ENCODE results near the gene GOLT1A.
A peak's percentile ranks its signal among the peaks of the same experiment; 100 is the strongest.

The GOLT1A gene

DNA sequence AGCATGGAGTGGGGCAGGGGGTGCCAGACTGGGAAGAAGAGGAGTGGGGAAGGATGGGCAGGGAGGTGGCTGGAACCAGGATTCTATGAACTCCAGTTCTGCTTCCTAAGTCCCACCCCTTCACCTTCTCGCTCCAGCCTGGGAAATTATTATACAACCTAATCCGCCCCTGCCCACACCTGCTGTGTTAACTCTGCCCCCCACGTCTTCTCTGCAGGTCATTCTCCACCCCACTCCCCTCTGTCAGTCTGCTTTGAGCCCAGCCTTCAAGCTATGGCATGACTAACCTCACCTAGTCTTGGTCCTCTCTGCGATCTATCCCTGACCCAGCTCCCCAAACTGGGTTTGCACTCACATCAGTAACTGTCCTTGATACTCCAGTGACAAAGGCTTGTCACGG, 46.0 kb upstream of the GOLT1A start:
- TF ChIP-seq, protein P1, sequence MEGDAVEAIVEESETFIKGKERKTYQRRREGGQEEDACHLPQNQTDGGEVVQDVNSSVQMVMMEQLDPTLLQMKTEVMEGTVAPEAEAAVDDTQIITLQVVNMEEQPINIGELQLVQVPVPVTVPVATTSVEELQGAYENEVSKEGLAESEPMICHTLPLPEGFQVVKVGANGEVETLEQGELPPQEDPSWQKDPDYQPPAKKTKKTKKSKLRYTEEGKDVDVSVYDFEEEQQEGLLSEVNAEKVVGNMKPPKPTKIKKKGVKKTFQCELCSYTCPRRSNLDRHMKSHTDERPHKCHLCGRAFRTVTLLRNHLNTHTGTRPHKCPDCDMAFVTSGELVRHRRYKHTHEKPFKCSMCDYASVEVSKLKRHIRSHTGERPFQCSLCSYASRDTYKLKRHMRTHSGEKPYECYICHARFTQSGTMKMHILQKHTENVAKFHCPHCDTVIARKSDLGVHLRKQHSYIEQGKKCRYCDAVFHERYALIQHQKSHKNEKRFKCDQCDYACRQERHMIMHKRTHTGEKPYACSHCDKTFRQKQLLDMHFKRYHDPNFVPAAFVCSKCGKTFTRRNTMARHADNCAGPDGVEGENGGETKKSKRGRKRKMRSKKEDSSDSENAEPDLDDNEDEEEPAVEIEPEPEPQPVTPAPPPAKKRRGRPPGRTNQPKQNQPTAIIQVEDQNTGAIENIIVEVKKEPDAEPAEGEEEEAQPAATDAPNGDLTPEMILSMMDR (IDR thresholded peaks at IDR 0.05; ENCODE audit: low read depth, low read length): no peak
- no peak overlapping the region for H3K4me3 ChIP-seq (ENCODE audit: low read depth, low read length)

DNA sequence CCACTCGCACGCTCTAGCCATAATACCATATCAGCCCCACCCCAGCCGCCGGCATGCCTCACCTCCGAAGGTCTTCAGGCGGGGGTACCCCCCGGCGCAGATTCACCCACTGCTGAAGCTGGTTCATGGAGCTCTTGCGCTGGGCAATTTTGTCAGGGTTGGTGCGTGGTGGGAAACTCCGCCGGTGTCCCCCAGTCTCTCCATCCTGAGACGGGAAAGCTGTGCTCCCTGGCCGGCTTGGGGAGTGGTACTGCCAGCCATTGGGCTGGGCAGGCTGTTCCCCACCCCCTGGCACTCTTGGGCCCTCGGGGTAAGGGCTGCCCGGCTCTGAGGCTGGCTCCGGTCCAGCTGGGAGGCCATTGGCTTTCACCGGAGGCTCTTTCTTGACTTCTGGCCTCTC, 45.4 kb upstream of the GOLT1A start:
- H3K4me3 ChIP-seq (ENCODE audit: low read depth, low read length): no peak overlapping the region
- TF ChIP-seq, protein P1 (IDR thresholded peaks at IDR 0.05; ENCODE audit: low read depth, low read length): no peak

GRCh38 chr1:204258213-204259115, 44.7 kb upstream of the GOLT1A start:
- TF ChIP-seq, protein P1 (IDR thresholded peaks at IDR 0.05; ENCODE audit: low read depth, low read length): peak; percentile 91
- no peak overlapping the region for H3K4me3 ChIP-seq (ENCODE audit: low read depth, low read length)

GRCh38 chr1:204257446-204257845, 43.7 kb upstream of the GOLT1A start:
- no peak overlapping the region for H3K4me3 ChIP-seq (ENCODE audit: low read depth, low read length)
- TF ChIP-seq, protein P1 (IDR thresholded peaks at IDR 0.05; ENCODE audit: low read depth, low read length): no peak

DNA sequence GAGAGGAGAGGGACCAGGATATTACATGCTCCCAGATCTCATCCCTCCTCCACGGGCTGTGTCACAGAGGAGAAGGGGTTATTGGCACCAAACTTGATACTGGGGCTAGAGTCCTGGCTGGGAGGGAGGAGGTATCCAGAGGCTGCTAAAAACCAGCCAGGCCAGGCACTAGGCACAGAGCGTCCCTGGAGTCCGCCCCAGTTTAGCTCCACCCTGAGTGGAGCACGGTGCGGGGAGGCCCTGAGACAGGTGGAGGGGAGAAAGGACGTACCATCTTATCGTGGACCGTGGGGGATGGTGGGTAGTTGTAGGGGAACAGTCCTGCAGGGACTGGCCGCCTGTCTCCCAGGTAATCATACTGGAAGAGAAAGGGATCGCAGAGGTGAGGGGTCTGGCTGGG, 42.7 kb upstream of the GOLT1A start:
- no peak overlapping the region for H3K4me3 ChIP-seq (ENCODE audit: low read depth, low read length)
- TF ChIP-seq, protein P1 (IDR thresholded peaks at IDR 0.05; ENCODE audit: low read depth, low read length): no peak

GRCh38 chr1:204255966-204256365, 42.2 kb upstream of the GOLT1A start:
- H3K4me3 ChIP-seq (ENCODE audit: low read depth, low read length): no peak overlapping the region
- TF ChIP-seq, protein P1 (IDR thresholded peaks at IDR 0.05; ENCODE audit: low read depth, low read length): no peak

- H3K4me3 ChIP-seq (ENCODE audit: low read depth, low read length): no peak overlapping the region
Measured at GRCh38 chr1:204255225-204255624, 41.4 kb upstream of the GOLT1A start.

More at GRCh38 chr1:204255225-204255624, 41.4 kb upstream of the GOLT1A start:
- TF ChIP-seq, protein P1 (IDR thresholded peaks at IDR 0.05; ENCODE audit: low read depth, low read length): no peak
